ENCODE data around the gene PAN2. TPM values are rescaled to one million over a fixed set of nuclear protein-coding genes. Genes with fewer than 3 reads are reported as not detected.

Gene PAN2, protein sequence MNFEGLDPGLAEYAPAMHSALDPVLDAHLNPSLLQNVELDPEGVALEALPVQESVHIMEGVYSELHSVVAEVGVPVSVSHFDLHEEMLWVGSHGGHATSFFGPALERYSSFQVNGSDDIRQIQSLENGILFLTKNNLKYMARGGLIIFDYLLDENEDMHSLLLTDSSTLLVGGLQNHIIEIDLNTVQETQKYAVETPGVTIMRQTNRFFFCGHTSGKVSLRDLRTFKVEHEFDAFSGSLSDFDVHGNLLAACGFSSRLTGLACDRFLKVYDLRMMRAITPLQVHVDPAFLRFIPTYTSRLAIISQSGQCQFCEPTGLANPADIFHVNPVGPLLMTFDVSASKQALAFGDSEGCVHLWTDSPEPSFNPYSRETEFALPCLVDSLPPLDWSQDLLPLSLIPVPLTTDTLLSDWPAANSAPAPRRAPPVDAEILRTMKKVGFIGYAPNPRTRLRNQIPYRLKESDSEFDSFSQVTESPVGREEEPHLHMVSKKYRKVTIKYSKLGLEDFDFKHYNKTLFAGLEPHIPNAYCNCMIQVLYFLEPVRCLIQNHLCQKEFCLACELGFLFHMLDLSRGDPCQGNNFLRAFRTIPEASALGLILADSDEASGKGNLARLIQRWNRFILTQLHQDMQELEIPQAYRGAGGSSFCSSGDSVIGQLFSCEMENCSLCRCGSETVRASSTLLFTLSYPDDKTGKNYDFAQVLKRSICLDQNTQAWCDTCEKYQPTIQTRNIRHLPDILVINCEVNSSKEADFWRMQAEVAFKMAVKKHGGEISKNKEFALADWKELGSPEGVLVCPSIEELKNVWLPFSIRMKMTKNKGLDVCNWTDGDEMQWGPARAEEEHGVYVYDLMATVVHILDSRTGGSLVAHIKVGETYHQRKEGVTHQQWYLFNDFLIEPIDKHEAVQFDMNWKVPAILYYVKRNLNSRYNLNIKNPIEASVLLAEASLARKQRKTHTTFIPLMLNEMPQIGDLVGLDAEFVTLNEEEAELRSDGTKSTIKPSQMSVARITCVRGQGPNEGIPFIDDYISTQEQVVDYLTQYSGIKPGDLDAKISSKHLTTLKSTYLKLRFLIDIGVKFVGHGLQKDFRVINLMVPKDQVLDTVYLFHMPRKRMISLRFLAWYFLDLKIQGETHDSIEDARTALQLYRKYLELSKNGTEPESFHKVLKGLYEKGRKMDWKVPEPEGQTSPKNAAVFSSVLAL
- 100 to 1,000 TPM in 1 of 4 donors, 10 to 100 TPM in 3; 45.2 to 206 (median 58.0) TPM for total RNA-seq

DNA sequence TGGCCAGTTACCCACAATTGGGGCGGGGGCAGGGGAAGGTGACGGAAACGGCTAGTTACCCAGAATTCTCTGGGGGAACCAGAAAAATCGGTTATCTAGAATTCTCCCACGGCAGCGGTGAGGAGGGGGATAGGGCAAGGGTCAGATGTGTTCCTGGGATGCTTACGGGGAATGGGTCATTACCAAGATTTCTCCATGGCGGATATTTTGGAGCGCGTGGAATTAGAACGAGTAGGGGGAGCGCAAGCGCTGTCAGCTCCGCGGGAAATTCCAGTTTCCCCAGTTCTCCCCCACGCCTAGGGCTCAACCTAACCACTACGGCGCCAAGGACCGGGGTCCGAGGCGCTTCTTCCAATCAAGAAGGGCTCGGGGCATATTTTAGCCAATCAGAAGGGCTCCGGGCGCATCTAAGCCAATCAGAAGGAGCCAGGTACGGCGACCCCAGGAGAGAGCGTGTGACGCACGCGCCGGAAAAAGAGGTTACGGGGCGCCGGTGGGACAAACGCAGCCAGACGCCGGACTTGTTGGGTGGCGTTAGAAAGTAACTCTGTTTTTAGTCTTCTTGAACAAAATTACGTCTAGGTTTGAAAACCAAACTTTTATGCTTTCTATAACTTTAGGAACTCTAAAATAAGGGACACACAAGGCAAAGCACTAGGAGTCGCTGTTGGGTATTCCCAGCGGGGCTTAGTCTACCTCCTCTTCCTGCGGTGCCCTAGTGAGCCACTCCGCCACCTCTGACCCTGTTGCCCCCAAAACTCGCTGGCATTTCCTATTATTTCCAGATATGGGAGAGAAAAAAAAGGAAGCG lies at the start of gene PAN2:
Gene PAN2, minus strand, starts transcription at position 322 of the 811 bp plus-strand sequence. CDS start 906 bp downstream, outside the sequence.
- peak; percentile 78 to 85 (median 82) for TF ChIP-seq POLR2AphosphoS5 (IDR thresholded peaks at IDR 0.05)
- peak; percentile 64 for TF ChIP-seq POLR2A (IDR thresholded peaks at IDR 0.05)
- no peak for TF ChIP-seq EP300 (IDR thresholded peaks at IDR 0.05; ENCODE audit: low read depth)
- TF ChIP-seq, protein P1, sequence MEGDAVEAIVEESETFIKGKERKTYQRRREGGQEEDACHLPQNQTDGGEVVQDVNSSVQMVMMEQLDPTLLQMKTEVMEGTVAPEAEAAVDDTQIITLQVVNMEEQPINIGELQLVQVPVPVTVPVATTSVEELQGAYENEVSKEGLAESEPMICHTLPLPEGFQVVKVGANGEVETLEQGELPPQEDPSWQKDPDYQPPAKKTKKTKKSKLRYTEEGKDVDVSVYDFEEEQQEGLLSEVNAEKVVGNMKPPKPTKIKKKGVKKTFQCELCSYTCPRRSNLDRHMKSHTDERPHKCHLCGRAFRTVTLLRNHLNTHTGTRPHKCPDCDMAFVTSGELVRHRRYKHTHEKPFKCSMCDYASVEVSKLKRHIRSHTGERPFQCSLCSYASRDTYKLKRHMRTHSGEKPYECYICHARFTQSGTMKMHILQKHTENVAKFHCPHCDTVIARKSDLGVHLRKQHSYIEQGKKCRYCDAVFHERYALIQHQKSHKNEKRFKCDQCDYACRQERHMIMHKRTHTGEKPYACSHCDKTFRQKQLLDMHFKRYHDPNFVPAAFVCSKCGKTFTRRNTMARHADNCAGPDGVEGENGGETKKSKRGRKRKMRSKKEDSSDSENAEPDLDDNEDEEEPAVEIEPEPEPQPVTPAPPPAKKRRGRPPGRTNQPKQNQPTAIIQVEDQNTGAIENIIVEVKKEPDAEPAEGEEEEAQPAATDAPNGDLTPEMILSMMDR (IDR thresholded peaks at IDR 0.05), result peak; percentile 53 to 75 (median 65)
- Histone ChIP-seq H3K27me3 (no peaks in the 10 kb centered on the region), H3K27ac (peak within 1 kb of the TSS; percentile 88 to 96 (median 94)), H3K4me1 (peaks cover 0 to 11% (median 3%) of the 10 kb centered on the region in 4 donors), H3K36me3 (no peaks in the 10 kb centered on the region), H3K4me3 (peak within 1 kb of the TSS; percentile 45 to 73 (median 52)), H3K9me3 (no peaks in the 10 kb centered on the region)
- 1% methylated on average over 27 to 45 of the region's 45 CpGs for WGBS, 2 donors (ENCODE audit: low coverage in 1 of 2)
- DNase-seq, result peak; percentile 96
- intact Hi-C loops (cut with DNase I; ENCODE audit: low total_unique reads), result no loop called here
- in situ Hi-C loops (cut with MboI; ENCODE audit: low pct_ligation_motif_present in 1 of 4, low pct_unique_long_range_greater_than_20kb in 1 of 4, low sequenced_read_pairs in 3 of 4), result loop anchor here in 1 of 4 donors (25.0 kb wide), 1 partner anchor 128 kb away; the partner anchor contains the start of genes MIP and SPRYD4

DNA sequence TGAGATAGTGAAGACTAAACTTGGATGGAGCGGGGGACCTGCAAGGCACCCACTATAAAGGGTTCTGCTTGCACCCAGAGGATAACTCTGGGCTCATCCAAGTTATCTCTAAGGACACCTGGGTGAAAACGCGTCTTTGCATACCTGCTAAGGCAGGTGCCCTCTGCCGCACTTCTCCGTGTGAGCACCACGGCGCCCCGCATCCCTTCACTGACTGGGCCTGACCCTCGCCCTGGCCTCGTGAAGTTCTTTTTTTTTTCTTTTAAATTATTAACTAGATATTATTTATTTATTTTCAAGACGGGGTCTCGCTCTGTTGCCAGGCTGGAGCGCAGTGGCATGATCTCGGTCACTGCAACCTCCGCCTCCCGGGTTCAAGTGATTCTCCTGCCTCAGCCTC lies 48.8 kb upstream of the PAN2 start:
- Histone ChIP-seq H3K27me3 (no peaks in the 10 kb centered on the region), H3K4me3 (no peak overlapping the region), H3K36me3 (no peaks in the 10 kb centered on the region), H3K4me1 (no peaks in the 10 kb centered on the region), H3K9me3 (no peaks in the 10 kb centered on the region), H3K27ac (no peak overlapping the region)
- TF ChIP-seq, protein P1 (IDR thresholded peaks at IDR 0.05), result no peak
- TF ChIP-seq EP300 (IDR thresholded peaks at IDR 0.05; ENCODE audit: low read depth), result no peak
- TF ChIP-seq POLR2AphosphoS5 (IDR thresholded peaks at IDR 0.05), result no peak
- no peak for TF ChIP-seq POLR2A (IDR thresholded peaks at IDR 0.05)
- no peak for DNase-seq
- WGBS, 2 donors (ENCODE audit: low coverage in 1 of 2), result 89 to 92% methylated on average over 16 of the region's 16 CpGs
- in situ Hi-C loops (cut with MboI; ENCODE audit: low pct_ligation_motif_present in 1 of 4, low pct_unique_long_range_greater_than_20kb in 1 of 4, low sequenced_read_pairs in 3 of 4), result no loop called here
- intact Hi-C loops (cut with DNase I; ENCODE audit: low total_unique reads), result no loop called here

DNA sequence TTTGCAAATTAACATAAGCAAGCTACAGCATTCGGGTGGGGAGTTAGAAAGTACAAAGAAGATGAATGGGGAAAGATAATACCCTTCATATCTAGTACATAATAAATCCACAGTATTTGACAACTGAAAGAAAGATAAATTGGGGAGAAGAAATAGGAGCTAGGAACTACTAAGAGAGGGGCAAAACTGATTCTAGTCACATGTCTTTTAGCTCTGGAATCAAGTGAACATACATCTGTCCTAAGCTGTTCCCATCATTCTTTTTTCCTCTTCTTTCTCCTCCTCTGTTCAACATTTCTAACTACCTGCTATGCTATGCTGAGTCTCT lies 44.2 kb upstream of the PAN2 start:
- Histone ChIP-seq H3K36me3 (no peaks in the 10 kb centered on the region), H3K27me3 (no peaks in the 10 kb centered on the region), H3K4me3 (no peak overlapping the region), H3K4me1 (no peaks in the 10 kb centered on the region), H3K9me3 (no peaks in the 10 kb centered on the region), H3K27ac (no peak overlapping the region)
- 45 to 50% methylated on average over 1 of the region's 1 CpG for WGBS, 2 donors (ENCODE audit: low coverage in 1 of 2)
- in situ Hi-C loops (cut with MboI; ENCODE audit: low pct_ligation_motif_present in 1 of 4, low pct_unique_long_range_greater_than_20kb in 1 of 4, low sequenced_read_pairs in 3 of 4), result no loop called here
- no peak for TF ChIP-seq EP300 (IDR thresholded peaks at IDR 0.05; ENCODE audit: low read depth)
- TF ChIP-seq, protein P1 (IDR thresholded peaks at IDR 0.05), result no peak
- TF ChIP-seq POLR2A (IDR thresholded peaks at IDR 0.05), result no peak
- no peak for DNase-seq
- intact Hi-C loops (cut with DNase I; ENCODE audit: low total_unique reads), result no loop called here
